Measurements from ENCODE around the gene SHISA5.

Gene SHISA5

GRCh38 chr3:48427630-48427962 lies 76.4 kb downstream of the SHISA5 start:
- no peak for ATAC-seq

GRCh38 chr3:48426944-48427629 lies 76.9 kb downstream of the SHISA5 start:
- no peak for ATAC-seq
- TF ChIP-seq GLIS3 (CRISPR knock-in tag; IDR thresholded peaks at IDR 0.05) (no peak), ZNF70 (CRISPR knock-in tag; IDR thresholded peaks at IDR 0.05) (no peak), TCF4 (CRISPR knock-in tag; IDR thresholded peaks at IDR 0.05; ENCODE audit: borderline replicate concordance) (no peak), ARNTL (CRISPR knock-in tag; IDR thresholded peaks at IDR 0.05; ENCODE audit: borderline replicate concordance, low read depth) (no peak), RARB (CRISPR knock-in tag; IDR thresholded peaks at IDR 0.05) (no peak), PPARA (CRISPR knock-in tag; IDR thresholded peaks at IDR 0.05; ENCODE audit: borderline replicate concordance) (no peak)

More at GRCh38 chr3:48427630-48427962, 76.4 kb downstream of the SHISA5 start:
- TF ChIP-seq OSR1 (CRISPR knock-in tag; IDR thresholded peaks at IDR 0.05), result no peak
- TF ChIP-seq BACH2 (CRISPR knock-in tag; IDR thresholded peaks at IDR 0.05; ENCODE audit: borderline replicate concordance), result no peak
- TF ChIP-seq ZNF70 (CRISPR knock-in tag; IDR thresholded peaks at IDR 0.05), result no peak
- TF ChIP-seq ZNF565 (CRISPR knock-in tag; conservative IDR thresholded peaks at IDR 0.05; ENCODE audit: low read depth), result no peak
- no peak for TF ChIP-seq CSDC2 (CRISPR knock-in tag; IDR thresholded peaks at IDR 0.05)
- no peak for TF ChIP-seq ISL1 (CRISPR knock-in tag; IDR thresholded peaks at IDR 0.05)

- ATAC-seq, result no peak
- TF ChIP-seq ZNF70 (CRISPR knock-in tag; IDR thresholded peaks at IDR 0.05), result no peak
- TF ChIP-seq TSHZ2 (CRISPR knock-in tag; IDR thresholded peaks at IDR 0.05), result no peak
- TF ChIP-seq TOX (CRISPR knock-in tag; IDR thresholded peaks at IDR 0.05; ENCODE audit: borderline replicate concordance), result no peak
- no peak for TF ChIP-seq ZNF8 (CRISPR knock-in tag; IDR thresholded peaks at IDR 0.05)
- TF ChIP-seq ZNF565 (CRISPR knock-in tag; conservative IDR thresholded peaks at IDR 0.05; ENCODE audit: low read depth), result no peak
- no peak for TF ChIP-seq OSR1 (CRISPR knock-in tag; IDR thresholded peaks at IDR 0.05)
- TF ChIP-seq BACH2 (CRISPR knock-in tag; IDR thresholded peaks at IDR 0.05; ENCODE audit: borderline replicate concordance), result no peak
- no peak for TF ChIP-seq SNAI2 (CRISPR knock-in tag; IDR thresholded peaks at IDR 0.05)
- no peak for TF ChIP-seq ZFP30 (CRISPR knock-in tag; IDR thresholded peaks at IDR 0.05)
- TF ChIP-seq CSDC2 (CRISPR knock-in tag; IDR thresholded peaks at IDR 0.05), result no peak
These were observed 77.5 kb downstream of the SHISA5 start for GRCh38 chr3:48426401-48426909.

- ATAC-seq, result no peak
- TF ChIP-seq SNAI2 (CRISPR knock-in tag; IDR thresholded peaks at IDR 0.05) (no peak), GLIS3 (CRISPR knock-in tag; IDR thresholded peaks at IDR 0.05) (no peak), ZNF70 (CRISPR knock-in tag; IDR thresholded peaks at IDR 0.05) (no peak), ISL1 (CRISPR knock-in tag; IDR thresholded peaks at IDR 0.05) (no peak), TSHZ2 (CRISPR knock-in tag; IDR thresholded peaks at IDR 0.05) (no peak), ESRRG (CRISPR knock-in tag; IDR thresholded peaks at IDR 0.05) (no peak)
These were observed 78.6 kb downstream of the SHISA5 start for GRCh38 chr3:48425281-48425812.

- no peak for ATAC-seq
- no peak for TF ChIP-seq BACH2 (CRISPR knock-in tag; IDR thresholded peaks at IDR 0.05; ENCODE audit: borderline replicate concordance)
- TF ChIP-seq ZFP30 (CRISPR knock-in tag; IDR thresholded peaks at IDR 0.05), result no peak
- TF ChIP-seq CSDC2 (CRISPR knock-in tag; IDR thresholded peaks at IDR 0.05), result no peak
- TF ChIP-seq POU6F1 (CRISPR knock-in tag; IDR thresholded peaks at IDR 0.05; ENCODE audit: borderline replicate concordance, low read depth), result no peak
- TF ChIP-seq ZC3H10 (CRISPR knock-in tag; IDR thresholded peaks at IDR 0.05), result no peak
- TF ChIP-seq CSRNP3 (CRISPR knock-in tag; IDR thresholded peaks at IDR 0.05), result no peak
- TF ChIP-seq ISL1 (CRISPR knock-in tag; IDR thresholded peaks at IDR 0.05), result no peak
- TF ChIP-seq ARNTL (CRISPR knock-in tag; IDR thresholded peaks at IDR 0.05; ENCODE audit: borderline replicate concordance, low read depth), result no peak
- TF ChIP-seq ZNF8 (CRISPR knock-in tag; IDR thresholded peaks at IDR 0.05), result no peak
- no peak for TF ChIP-seq CREB5 (CRISPR knock-in tag; IDR thresholded peaks at IDR 0.05; ENCODE audit: low read depth)
- TF ChIP-seq SNAI2 (CRISPR knock-in tag; IDR thresholded peaks at IDR 0.05), result no peak
These were observed 79.9 kb downstream of the SHISA5 start for GRCh38 chr3:48423883-48424695.

Measured in SK-N-SH treated with all-trans-retinoic acid at 6 μM for 48 hours (cell line).